ENCODE results near the gene AGPAT3.

- TF ChIP-seq CTCF (IDR thresholded peaks at IDR 0.05): no peak
- TF ChIP-seq EP300 (IDR thresholded peaks at IDR 0.05): no peak
- TF ChIP-seq POLR2A (IDR thresholded peaks at IDR 0.05): no peak
Measured at GRCh38 chr21:43991447-43991991, 126.5 kb downstream of the AGPAT3 start.

All from ovary (tissue), 3 donors.